H9 (cell line): Measurements from ENCODE around the gene GNB1L. TPM values are rescaled to one million over a fixed set of nuclear protein-coding genes. Genes with fewer than 3 reads are reported as not detected.

Experiments
- DNase-seq: peaks from one replicate; pipeline ENCODE4 v3.0.0-alpha.2; 2017
- H2AFZ ChIP-seq: one replicate; pipeline ENCODE4 v1.6.1; 2013; ENCODE audit warnings: mild to moderate bottlenecking, low read length, control low read depth, moderate library complexity
- H2AK5ac ChIP-seq: 2 replicates; pipeline ENCODE4 v1.6.1; 2013; ENCODE audit warnings: low read length, control low read depth, mixed read lengths; ENCODE audit not compliant: insufficient read length
- H2BK120ac ChIP-seq: one replicate; pipeline ENCODE4 v1.6.1; 2013; ENCODE audit warnings: low read depth, mild to moderate bottlenecking, low read length, control low read depth, inconsistent platforms; ENCODE audit not compliant: poor library complexity, severe bottlenecking
- H2BK12ac ChIP-seq: 2 replicates; pipeline ENCODE4 v1.6.1; 2013; ENCODE audit warnings: low read length, control low read depth, mixed read lengths, low read depth; ENCODE audit not compliant: insufficient read length
- H2BK15ac ChIP-seq: 2 replicates; pipeline ENCODE4 v1.6.1; 2013; ENCODE audit warnings: low read depth, low read length, control low read depth
- H2BK20ac ChIP-seq: one replicate; pipeline ENCODE4 v1.6.1; 2013; ENCODE audit warnings: low read depth, mild to moderate bottlenecking, low read length, control low read depth, inconsistent platforms; ENCODE audit not compliant: poor library complexity, severe bottlenecking
- H2BK5ac ChIP-seq: 2 replicates; pipeline ENCODE4 v1.6.1; 2013; ENCODE audit warnings: low read length, control low read depth, mixed read lengths; ENCODE audit not compliant: insufficient read length
- H3K14ac ChIP-seq: 2 replicates; pipeline ENCODE4 v1.6.1; 2013; ENCODE audit warnings: low read length, control low read depth; ENCODE audit not compliant: insufficient read depth
- H3K18ac ChIP-seq: 2 replicates; pipeline ENCODE4 v1.6.1; 2013; ENCODE audit warnings: low read depth, mild to moderate bottlenecking, mixed read lengths, low read length, control low read depth; ENCODE audit not compliant: insufficient read length
- H3K23ac ChIP-seq: 2 replicates; pipeline ENCODE4 v1.6.1; 2013; ENCODE audit warnings: low read length, control low read depth, mixed read lengths, low read depth; ENCODE audit not compliant: insufficient read length
- H3K23me2 ChIP-seq: 2 replicates; pipeline ENCODE4 v1.6.1; 2013; ENCODE audit warnings: low read depth, mild to moderate bottlenecking, mixed read lengths, low read length, control low read depth; ENCODE audit not compliant: insufficient read length, poor library complexity, severe bottlenecking
- H3K27ac ChIP-seq: 2 replicates; pipeline ENCODE4 v1.5.1; 2013; ENCODE audit warnings: low read length, control low read depth, mixed read lengths, low read depth; ENCODE audit not compliant: insufficient read length
- H3K27me3 ChIP-seq: 2 replicates; pipeline ENCODE4 v1.6.1; 2013; ENCODE audit warnings: low read length, control low read depth, inconsistent platforms; ENCODE audit not compliant: insufficient read depth
- H3K4ac ChIP-seq: 2 replicates; pipeline ENCODE4 v1.6.1; 2013; ENCODE audit warnings: low read depth, mild to moderate bottlenecking, control low read depth, inconsistent platforms, low read length, moderate library complexity
- H3K4me1 ChIP-seq: 2 replicates; pipeline ENCODE4 v1.6.1; 2013; ENCODE audit warnings: low read length, control low read depth, inconsistent platforms; ENCODE audit not compliant: insufficient read depth
- H3K4me2 ChIP-seq: 2 replicates; pipeline ENCODE4 v1.6.1; 2013; ENCODE audit warnings: low read length, control low read depth, mixed read lengths; ENCODE audit not compliant: insufficient read length, insufficient read depth
- H3K56ac ChIP-seq: 2 replicates; pipeline ENCODE4 v1.6.1; 2013; ENCODE audit warnings: low read depth, mild to moderate bottlenecking, mixed read lengths, low read length, control low read depth; ENCODE audit not compliant: insufficient read length
- H3K79me1 ChIP-seq: 2 replicates; pipeline ENCODE4 v1.6.1; 2013; ENCODE audit warnings: low read depth, mild to moderate bottlenecking, moderate library complexity, low read length, control low read depth, inconsistent platforms; ENCODE audit not compliant: insufficient read depth, poor library complexity, severe bottlenecking
- H3K79me2 ChIP-seq: 2 replicates; pipeline ENCODE4 v1.6.1; 2013; ENCODE audit warnings: low read length, control low read depth, inconsistent platforms; ENCODE audit not compliant: insufficient read depth
- H3K9ac ChIP-seq: 2 replicates; pipeline ENCODE4 v1.6.1; 2013; ENCODE audit warnings: low read length, control low read depth, mixed read lengths; ENCODE audit not compliant: insufficient read length; ENCODE audit errors: extremely low read depth
- H3K9me3 ChIP-seq: one replicate; pipeline ENCODE4 v1.6.1; 2013; ENCODE audit warnings: low read depth, low read length, inconsistent platforms; ENCODE audit not compliant: control insufficient read depth
- H3T11ph ChIP-seq: one replicate; pipeline ENCODE4 v1.6.1; 2013; ENCODE audit warnings: mild to moderate bottlenecking, low read length, control low read depth, inconsistent platforms
- H4K20me1 ChIP-seq: one replicate; pipeline ENCODE4 v1.6.1; 2013; ENCODE audit not compliant: control insufficient read depth, insufficient read length, insufficient read depth
- H4K5ac ChIP-seq: 2 replicates; pipeline ENCODE4 v1.6.1; 2013; ENCODE audit warnings: low read depth, mild to moderate bottlenecking, mixed read lengths, low read length, control low read depth; ENCODE audit not compliant: insufficient read length
- H4K8ac ChIP-seq: replicated peaks from 2 replicates; pipeline ENCODE4 v1.6.1; 2013; ENCODE audit warnings: low read length, control low read depth, mixed read lengths, low read depth; ENCODE audit not compliant: insufficient read length
- H4K91ac ChIP-seq: 2 replicates; pipeline ENCODE4 v1.6.1; 2013; ENCODE audit warnings: low read depth, mild to moderate bottlenecking, moderate library complexity, mixed read lengths, low read length, control low read depth; ENCODE audit not compliant: insufficient read length
- H3K27ac Mint-ChIP-seq, 3 experiments: 2 replicates in 2 of 3; 3 replicates in 1 of 3; pipeline ENCODE4 v1.8.0; 2020 to 2021; ENCODE audit warnings: mixed read lengths in 3 of 3, mild to moderate bottlenecking in 1 of 3, moderate library complexity in 1 of 3
- H3K27me3 Mint-ChIP-seq: 2 replicates; pipeline ENCODE4 v1.8.0; 2021; ENCODE audit warnings: low read depth, mild to moderate bottlenecking, moderate library complexity, mixed read lengths
- H3K36me3 Mint-ChIP-seq, 3 experiments: 2 replicates in 2 of 3; 3 replicates in 1 of 3; pipeline ENCODE4 v1.8.0; 2020 to 2021; ENCODE audit warnings: low read depth in 3 of 3, mixed read lengths in 3 of 3; ENCODE audit not compliant: insufficient read depth in 1 of 3
- H3K4me1 Mint-ChIP-seq, 2 experiments: 2 replicates each; pipeline ENCODE4 v1.8.0; 2020; ENCODE audit warnings: mixed read lengths in 2 of 2
- H3K4me3 Mint-ChIP-seq, 2 experiments: 2 replicates in 1 of 2; 3 replicates in 1 of 2; pipeline ENCODE4 v1.8.0; 2020 to 2021; ENCODE audit warnings: mild to moderate bottlenecking in 2 of 2, mixed read lengths in 2 of 2, moderate library complexity in 1 of 2
- H3K9me3 Mint-ChIP-seq, 2 experiments: 2 replicates in 1 of 2; 3 replicates in 1 of 2; pipeline ENCODE4 v1.8.0; 2020; ENCODE audit warnings: mild to moderate bottlenecking in 2 of 2, mixed read lengths in 2 of 2, moderate library complexity in 1 of 2
- CTCF ChIP-seq: fragments of 200-600 bp; sonication (generic); conservative IDR thresholded peaks from 3 replicates; pipeline ENCODE4 v1.8.0; 2021; ENCODE audit warnings: antibody characterized with exemption, mild to moderate bottlenecking
- WGBS: extraction: QIAGEN DNeasy Blood & Tissue Kit; methylation state at CpG from one replicate; pipeline ENCODE4 v1.1.7; 2013; ENCODE audit warnings: missing lambda C conversion rate, low lambda C conversion rate, mixed read lengths; ENCODE audit not compliant: insufficient read length; ENCODE audit errors: extremely low coverage; 5-methylcytosine and 5-hydroxymethylcytosine counted together
- total RNA-seq: library from RNA; stranded (reverse); gene quantifications from 2 replicates; pipeline ENCODE4 v1.2.1, GENCODE V29; 2021

Gene GNB1L
- total RNA-seq, 1 experiment from 2014 or later, result 22.4 TPM

GRCh38 chr22:19822301-19823117 lies 32.2 kb downstream of the GNB1L start:
- peak; percentile 24 for DNase-seq
- Histone ChIP-seq H3K4me1 (no peaks in the 10 kb centered on the region), H2AFZ (no peak overlapping the region), H3K4me2 (no peak overlapping the region), H3K23ac (no peak overlapping the region), H3K27me3 (no peaks in the 10 kb centered on the region), H2AK5ac (no peak overlapping the region), H4K5ac (no peak overlapping the region), H3K56ac (no peak overlapping the region), H3K9ac (no peak overlapping the region), H3T11ph (no peak overlapping the region), H4K91ac (no peak overlapping the region), H3K18ac (no peak overlapping the region), H3K9me3 (no peaks in the 10 kb centered on the region), H2BK5ac (no peak overlapping the region), H3K79me2 (no peaks in the 10 kb centered on the region), H2BK12ac (no peak overlapping the region), H3K23me2 (no peaks in the 10 kb centered on the region), H2BK120ac (no peak overlapping the region), H3K27ac (no peak overlapping the region), H3K79me1 (no peaks in the 10 kb centered on the region), H3K4ac (no peak overlapping the region), H2BK15ac (no peak overlapping the region), H2BK20ac (no peak overlapping the region), H3K14ac (no peak overlapping the region; the same call in 1 of the 2 replicates), H4K20me1 (no peaks in the 10 kb centered on the region), H4K8ac (no peak overlapping the region)
- Mint-ChIP-seq H3K36me3 (peaks cover 0 to 6% (median 5%) of the 10 kb centered on the region in 3 experiments; a peak in 4 of 7 replicates), H3K9me3 (peaks cover 0 to 3% of the 10 kb centered on the region in 2 experiments; a peak in 3 of 5 replicates), H3K27me3 (no peaks in the 10 kb centered on the region), H3K4me1 (peaks cover 0 to 8% of the 10 kb centered on the region in 2 experiments; a peak in 2 of 4 replicates), H3K27ac (no peak overlapping the region), H3K4me3 (no peak overlapping the region)
- WGBS, result no CpG with 5 or more reads among the region's 18 CpGs
- TF ChIP-seq CTCF, result no peak
